ENCODE measurements around the gene CWC25. TPM values are rescaled to one million over a fixed set of nuclear protein-coding genes. Genes with fewer than 3 reads are reported as not detected.

Gene CWC25
- total and polyA plus RNA-seq, 2 of the 13 experiments (the other 11 are each of a cell fraction or from before 2014, with no cell fraction given) = 15.6 to 22.7 TPM

DNA sequence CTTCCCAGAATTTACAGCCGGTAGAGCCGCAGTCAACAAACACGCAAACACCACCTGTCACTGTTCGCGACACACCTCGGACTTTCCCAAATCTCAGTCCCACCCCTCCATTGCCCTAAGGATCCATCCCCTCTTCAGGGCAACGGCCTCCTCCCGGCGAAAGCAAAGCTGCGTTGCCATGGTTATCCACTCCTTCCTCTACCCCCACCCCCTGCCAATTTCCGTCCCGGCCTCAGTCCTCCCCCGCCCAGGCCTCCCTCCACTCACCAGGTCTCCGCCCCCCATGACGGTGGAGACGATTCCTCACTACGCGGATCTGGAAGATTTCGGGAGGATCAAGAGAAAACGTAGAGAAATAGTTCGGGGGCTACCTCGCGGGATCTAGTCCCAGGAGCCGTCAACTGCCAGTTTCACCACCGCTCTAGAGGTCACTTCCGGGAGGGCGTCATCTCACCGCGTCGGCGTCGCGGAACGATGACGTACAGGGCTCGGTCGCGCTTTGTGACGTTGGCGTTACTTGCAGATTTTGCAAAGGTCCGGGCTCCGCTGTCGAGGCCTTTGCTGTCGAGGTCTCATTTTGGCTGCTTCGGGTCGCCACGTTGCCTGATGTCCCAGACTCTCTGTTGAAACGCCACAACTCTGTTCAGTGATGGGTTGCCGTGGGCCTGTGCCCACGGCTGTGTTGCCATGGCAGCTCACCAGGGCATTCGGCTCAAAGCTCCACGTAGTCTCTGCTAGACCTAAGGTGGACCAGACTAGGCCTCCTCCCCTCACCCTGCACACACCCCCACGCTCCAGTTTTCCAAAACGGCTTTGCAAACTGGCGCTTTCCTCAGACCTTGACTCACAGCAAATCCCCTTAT, at the start of gene CWC25 (continued):
- no peak for TF ChIP-seq ZNF326 (CRISPR knock-in tag; IDR thresholded peaks at IDR 0.05; ENCODE audit: borderline replicate concordance)
- peak; percentile 43; the same call in 1 of the 2 replicates for TF ChIP-seq ZNF12 (CRISPR knock-in tag; IDR thresholded peaks at IDR 0.05)
- TF ChIP-seq, protein P1, sequence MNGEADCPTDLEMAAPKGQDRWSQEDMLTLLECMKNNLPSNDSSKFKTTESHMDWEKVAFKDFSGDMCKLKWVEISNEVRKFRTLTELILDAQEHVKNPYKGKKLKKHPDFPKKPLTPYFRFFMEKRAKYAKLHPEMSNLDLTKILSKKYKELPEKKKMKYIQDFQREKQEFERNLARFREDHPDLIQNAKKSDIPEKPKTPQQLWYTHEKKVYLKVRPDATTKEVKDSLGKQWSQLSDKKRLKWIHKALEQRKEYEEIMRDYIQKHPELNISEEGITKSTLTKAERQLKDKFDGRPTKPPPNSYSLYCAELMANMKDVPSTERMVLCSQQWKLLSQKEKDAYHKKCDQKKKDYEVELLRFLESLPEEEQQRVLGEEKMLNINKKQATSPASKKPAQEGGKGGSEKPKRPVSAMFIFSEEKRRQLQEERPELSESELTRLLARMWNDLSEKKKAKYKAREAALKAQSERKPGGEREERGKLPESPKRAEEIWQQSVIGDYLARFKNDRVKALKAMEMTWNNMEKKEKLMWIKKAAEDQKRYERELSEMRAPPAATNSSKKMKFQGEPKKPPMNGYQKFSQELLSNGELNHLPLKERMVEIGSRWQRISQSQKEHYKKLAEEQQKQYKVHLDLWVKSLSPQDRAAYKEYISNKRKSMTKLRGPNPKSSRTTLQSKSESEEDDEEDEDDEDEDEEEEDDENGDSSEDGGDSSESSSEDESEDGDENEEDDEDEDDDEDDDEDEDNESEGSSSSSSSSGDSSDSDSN (CRISPR knock-in tag; IDR thresholded peaks at IDR 0.05) = peak; percentile 60
- TF ChIP-seq ZSCAN25 (CRISPR knock-in tag; IDR thresholded peaks at IDR 0.05) = peak; percentile 89
- TF ChIP-seq NCOR1 (IDR thresholded peaks at IDR 0.05; ENCODE audit: borderline replicate concordance, low read length) = peak; percentile 38; the same call in 1 of the 2 replicates
- no peak for TF ChIP-seq ZNF264 (CRISPR knock-in tag; IDR thresholded peaks at IDR 0.05)
- no peak for TF ChIP-seq NR3C1 (CRISPR knock-in tag; IDR thresholded peaks at IDR 0.05)
- peak; percentile 95 for TF ChIP-seq MEF2D (CRISPR knock-in tag; IDR thresholded peaks at IDR 0.05)
- TF ChIP-seq, protein P2, sequence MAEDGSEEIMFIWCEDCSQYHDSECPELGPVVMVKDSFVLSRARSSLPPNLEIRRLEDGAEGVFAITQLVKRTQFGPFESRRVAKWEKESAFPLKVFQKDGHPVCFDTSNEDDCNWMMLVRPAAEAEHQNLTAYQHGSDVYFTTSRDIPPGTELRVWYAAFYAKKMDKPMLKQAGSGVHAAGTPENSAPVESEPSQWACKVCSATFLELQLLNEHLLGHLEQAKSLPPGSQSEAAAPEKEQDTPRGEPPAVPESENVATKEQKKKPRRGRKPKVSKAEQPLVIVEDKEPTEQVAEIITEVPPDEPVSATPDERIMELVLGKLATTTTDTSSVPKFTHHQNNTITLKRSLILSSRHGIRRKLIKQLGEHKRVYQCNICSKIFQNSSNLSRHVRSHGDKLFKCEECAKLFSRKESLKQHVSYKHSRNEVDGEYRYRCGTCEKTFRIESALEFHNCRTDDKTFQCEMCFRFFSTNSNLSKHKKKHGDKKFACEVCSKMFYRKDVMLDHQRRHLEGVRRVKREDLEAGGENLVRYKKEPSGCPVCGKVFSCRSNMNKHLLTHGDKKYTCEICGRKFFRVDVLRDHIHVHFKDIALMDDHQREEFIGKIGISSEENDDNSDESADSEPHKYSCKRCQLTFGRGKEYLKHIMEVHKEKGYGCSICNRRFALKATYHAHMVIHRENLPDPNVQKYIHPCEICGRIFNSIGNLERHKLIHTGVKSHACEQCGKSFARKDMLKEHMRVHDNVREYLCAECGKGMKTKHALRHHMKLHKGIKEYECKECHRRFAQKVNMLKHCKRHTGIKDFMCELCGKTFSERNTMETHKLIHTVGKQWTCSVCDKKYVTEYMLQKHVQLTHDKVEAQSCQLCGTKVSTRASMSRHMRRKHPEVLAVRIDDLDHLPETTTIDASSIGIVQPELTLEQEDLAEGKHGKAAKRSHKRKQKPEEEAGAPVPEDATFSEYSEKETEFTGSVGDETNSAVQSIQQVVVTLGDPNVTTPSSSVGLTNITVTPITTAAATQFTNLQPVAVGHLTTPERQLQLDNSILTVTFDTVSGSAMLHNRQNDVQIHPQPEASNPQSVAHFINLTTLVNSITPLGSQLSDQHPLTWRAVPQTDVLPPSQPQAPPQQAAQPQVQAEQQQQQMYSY (CRISPR knock-in tag; IDR thresholded peaks at IDR 0.05) = no peak
- TF ChIP-seq TBP (CRISPR knock-in tag; IDR thresholded peaks at IDR 0.05) = 0 out of 2 replicates have a peak, but pooled peaks have one; percentile 78
- TF ChIP-seq, protein P3, sequence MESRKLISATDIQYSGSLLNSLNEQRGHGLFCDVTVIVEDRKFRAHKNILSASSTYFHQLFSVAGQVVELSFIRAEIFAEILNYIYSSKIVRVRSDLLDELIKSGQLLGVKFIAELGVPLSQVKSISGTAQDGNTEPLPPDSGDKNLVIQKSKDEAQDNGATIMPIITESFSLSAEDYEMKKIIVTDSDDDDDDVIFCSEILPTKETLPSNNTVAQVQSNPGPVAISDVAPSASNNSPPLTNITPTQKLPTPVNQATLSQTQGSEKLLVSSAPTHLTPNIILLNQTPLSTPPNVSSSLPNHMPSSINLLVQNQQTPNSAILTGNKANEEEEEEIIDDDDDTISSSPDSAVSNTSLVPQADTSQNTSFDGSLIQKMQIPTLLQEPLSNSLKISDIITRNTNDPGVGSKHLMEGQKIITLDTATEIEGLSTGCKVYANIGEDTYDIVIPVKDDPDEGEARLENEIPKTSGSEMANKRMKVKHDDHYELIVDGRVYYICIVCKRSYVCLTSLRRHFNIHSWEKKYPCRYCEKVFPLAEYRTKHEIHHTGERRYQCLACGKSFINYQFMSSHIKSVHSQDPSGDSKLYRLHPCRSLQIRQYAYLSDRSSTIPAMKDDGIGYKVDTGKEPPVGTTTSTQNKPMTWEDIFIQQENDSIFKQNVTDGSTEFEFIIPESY (CRISPR knock-in tag; IDR thresholded peaks at IDR 0.05) = peak; percentile 84
- TF ChIP-seq, protein P4, sequence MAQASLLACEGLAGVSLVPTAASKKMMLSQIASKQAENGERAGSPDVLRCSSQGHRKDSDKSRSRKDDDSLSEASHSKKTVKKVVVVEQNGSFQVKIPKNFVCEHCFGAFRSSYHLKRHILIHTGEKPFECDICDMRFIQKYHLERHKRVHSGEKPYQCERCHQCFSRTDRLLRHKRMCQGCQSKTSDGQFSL (CRISPR knock-in tag; IDR thresholded peaks at IDR 0.05) = no peak; the same call in 1 of the 2 replicates
- peak; percentile 94 for TF ChIP-seq NFKBIZ (CRISPR knock-in tag; IDR thresholded peaks at IDR 0.05)
- no peak for TF ChIP-seq TCF7 (IDR thresholded peaks at IDR 0.05; ENCODE audit: low read depth)
- peak; percentile 99 for TF ChIP-seq SAP130 (CRISPR knock-in tag; IDR thresholded peaks at IDR 0.05; ENCODE audit: low read depth)
- no peak for TF ChIP-seq ZNF10 (CRISPR knock-in tag; IDR thresholded peaks at IDR 0.05; ENCODE audit: borderline replicate concordance, low read depth)
- TF ChIP-seq MYC (CRISPR knock-in tag; IDR thresholded peaks at IDR 0.05; ENCODE audit: borderline replicate concordance) = peak; percentile 77; the same call in 1 of the 2 replicates
- TF ChIP-seq KDM1A (CRISPR knock-in tag; IDR thresholded peaks at IDR 0.05) = 0 out of 2 replicates have a peak, but pooled peaks have one; percentile 26
- peak; percentile 96 for TF ChIP-seq ZBTB38 (CRISPR knock-in tag; IDR thresholded peaks at IDR 0.05)
- TF ChIP-seq WIZ (CRISPR knock-in tag; IDR thresholded peaks at IDR 0.05) = peak; percentile 47
- no peak for TF ChIP-seq PCBP2 (optimal IDR thresholded peaks at IDR 0.05; ENCODE audit: low read depth, low read length, poor library complexity, severe bottlenecking)
- peak; percentile 96 for TF ChIP-seq POLR2AphosphoS5 (IDR thresholded peaks at IDR 0.05; ENCODE audit: low read depth, low read length)

All from HepG2 (cell line).